ENCODE data around the gene LRSAM1.

Gene LRSAM1

GRCh38 chr9:127526655-127527559, 75.6 kb downstream of the LRSAM1 start:
- DNase-seq (ENCODE audit: extremely low read depth, insufficient read length) = no peak
- Histone ChIP-seq H3K4me3 (replicated peaks; ENCODE audit: low read depth, low read length) (no peak overlapping the region), H3K27me3 (replicated peaks; ENCODE audit: control insufficient read depth, insufficient read depth, low read length) (no peaks in the 10 kb centered on the region), H3K36me3 (ENCODE audit: control insufficient read depth, insufficient read depth, low read length) (no peaks in the 10 kb centered on the region)
- TF ChIP-seq CTCF (IDR thresholded peaks at IDR 0.05; ENCODE audit: insufficient read depth, low read length, poor library complexity, severe bottlenecking) = no peak

- Histone ChIP-seq H3K36me3 (ENCODE audit: control insufficient read depth, insufficient read depth, low read length) (no peaks in the 10 kb centered on the region), H3K4me3 (replicated peaks; ENCODE audit: low read depth, low read length) (no peak overlapping the region), H3K27me3 (replicated peaks; ENCODE audit: control insufficient read depth, insufficient read depth, low read length) (no peaks in the 10 kb centered on the region)
- TF ChIP-seq CTCF (IDR thresholded peaks at IDR 0.05; ENCODE audit: insufficient read depth, low read length, poor library complexity, severe bottlenecking) = no peak
- no peak for DNase-seq (ENCODE audit: extremely low read depth, insufficient read length)
Measured at GRCh38 chr9:127527560-127528268, 76.4 kb downstream of the LRSAM1 start.

- Histone ChIP-seq H3K27me3 (replicated peaks; ENCODE audit: control insufficient read depth, insufficient read depth, low read length) (no peaks in the 10 kb centered on the region), H3K4me3 (replicated peaks; ENCODE audit: low read depth, low read length) (no peak overlapping the region), H3K36me3 (ENCODE audit: control insufficient read depth, insufficient read depth, low read length) (no peaks in the 10 kb centered on the region)
- no peak for DNase-seq (ENCODE audit: extremely low read depth, insufficient read length)
- no peak for TF ChIP-seq CTCF (IDR thresholded peaks at IDR 0.05; ENCODE audit: insufficient read depth, low read length, poor library complexity, severe bottlenecking)
Measured at GRCh38 chr9:127528422-127529251, 77.3 kb downstream of the LRSAM1 start.

GRCh38 chr9:127529671-127530070, 78.4 kb downstream of the LRSAM1 start:
- Histone ChIP-seq H3K36me3 (ENCODE audit: control insufficient read depth, insufficient read depth, low read length) (no peaks in the 10 kb centered on the region), H3K4me3 (replicated peaks; ENCODE audit: low read depth, low read length) (no peak overlapping the region), H3K27me3 (replicated peaks; ENCODE audit: control insufficient read depth, insufficient read depth, low read length) (no peaks in the 10 kb centered on the region)
- no peak for DNase-seq (ENCODE audit: extremely low read depth, insufficient read length)
- TF ChIP-seq CTCF (IDR thresholded peaks at IDR 0.05; ENCODE audit: insufficient read depth, low read length, poor library complexity, severe bottlenecking) = no peak

- TF ChIP-seq CTCF (IDR thresholded peaks at IDR 0.05; ENCODE audit: insufficient read depth, low read length, poor library complexity, severe bottlenecking) = no peak
- no peak for DNase-seq (ENCODE audit: extremely low read depth, insufficient read length)
- no peaks in the 10 kb centered on the region for H3K27me3 ChIP-seq (replicated peaks; ENCODE audit: control insufficient read depth, insufficient read depth, low read length)
- no peak overlapping the region for H3K4me3 ChIP-seq (replicated peaks; ENCODE audit: low read depth, low read length)
- H3K36me3 ChIP-seq (ENCODE audit: control insufficient read depth, insufficient read depth, low read length) = no peaks in the 10 kb centered on the region
Measured at GRCh38 chr9:127530206-127530941, 79.1 kb downstream of the LRSAM1 start.

All from GM06990 (cell line).